Common myeloid progenitor, CD34-positive (primary cell): Measurements from ENCODE around the gene TACSTD2.

ENCODE experiments used
- CTCF ChIA-PET: fragments of 350-600 bp; sonication (Branson Sonifier 250); formaldehyde crosslinking; loops from one replicate; lab custom pipeline; 2021; ENCODE audit warnings: antibody characterized with exemption; lab: Charles Lee
- POLR2A ChIA-PET: fragments of 350-600 bp; sonication (Branson Sonifier 250); formaldehyde crosslinking; loops from one replicate; lab custom pipeline; 2021; ENCODE audit warnings: antibody characterized with exemption; lab: Charles Lee
- DNase-seq, 3 donors: peaks; one replicate each; pipeline versions ENCODE4 v3.0.0 to v3.0.0-alpha.2; 2013
- H3K27ac ChIP-seq, 2 experiments: 1 replicate in 1 of 2; 2 replicates in 1 of 2; pipeline ENCODE4 v1.7.0; 2013; ENCODE audit warnings: inconsistent platforms in 2 of 2, low read length in 2 of 2, mild to moderate bottlenecking in 2 of 2, low read depth in 1 of 2, moderate library complexity in 1 of 2; ENCODE audit not compliant: severe bottlenecking in 2 of 2, insufficient read depth in 1 of 2, poor library complexity in 1 of 2
- H3K27me3 ChIP-seq, 5 experiments: replicated peaks in 2 of 5; 1 replicate in 3 of 5; 2 replicates in 2 of 5; pipeline versions ENCODE4 v1.6.1 to v1.7.0; 2013; ENCODE audit warnings: low read length in 4 of 5, mild to moderate bottlenecking in 2 of 5, moderate library complexity in 2 of 5, inconsistent platforms in 1 of 5; ENCODE audit not compliant: insufficient read depth in 5 of 5, control insufficient read depth in 4 of 5
- H3K36me3 ChIP-seq, 4 experiments: 1 replicate in 2 of 4; 2 replicates in 2 of 4; pipeline versions ENCODE4 v1.6.1 to v1.7.0; 2013; ENCODE audit warnings: low read length in 3 of 4, control low read depth in 1 of 4, mild to moderate bottlenecking in 1 of 4; ENCODE audit not compliant: control insufficient read depth in 4 of 4, insufficient read depth in 4 of 4
- H3K4me1 ChIP-seq, 4 experiments: 1 replicate in 3 of 4; 2 replicates in 1 of 4; pipeline versions ENCODE4 v1.6.1 to v1.7.1; 2013; ENCODE audit warnings: low read length in 3 of 4, mild to moderate bottlenecking in 3 of 4, control low read depth in 1 of 4, inconsistent platforms in 1 of 4, moderate library complexity in 1 of 4; ENCODE audit not compliant: control insufficient read depth in 4 of 4, insufficient read depth in 4 of 4; ENCODE audit errors: control extremely low read depth in 1 of 4
- H3K4me3 ChIP-seq, 7 experiments: 1 replicate in 4 of 7; 2 replicates in 3 of 7; pipeline versions ENCODE4 v1.5.1 to v1.7.0; 2013; ENCODE audit warnings: mild to moderate bottlenecking in 7 of 7, low read length in 6 of 7, moderate library complexity in 6 of 7, inconsistent platforms in 2 of 7, low read depth in 2 of 7, control low read depth in 1 of 7; ENCODE audit not compliant: insufficient read depth in 4 of 7, control insufficient read depth in 1 of 7; ENCODE audit errors: extremely low read depth in 1 of 7
- H3K9me3 ChIP-seq, 5 experiments: 1 replicate in 4 of 5; 2 replicates in 1 of 5; pipeline versions ENCODE4 v1.6.1 to v1.7.1; 2013; ENCODE audit warnings: low read length in 4 of 5, mild to moderate bottlenecking in 2 of 5, inconsistent platforms in 1 of 5, low read depth in 1 of 5, moderate library complexity in 1 of 5; ENCODE audit not compliant: control insufficient read depth in 4 of 5, insufficient read depth in 2 of 5; ENCODE audit errors: control extremely low read depth in 1 of 5
- WGBS: methylation state at CpG from one replicate; pipeline ENCODE4 v1.1.5; 2013; ENCODE audit not compliant: insufficient coverage; 5-methylcytosine and 5-hydroxymethylcytosine counted together

Gene TACSTD2

GRCh38 chr1:58574816-58575215, 2.2 kb downstream of the TACSTD2 start:
- H3K4me3 ChIP-seq: no peak overlapping the region
- peaks cover 14 to 45% (median 26%) of the 10 kb centered on the region in 5 experiments for H3K27me3 ChIP-seq
- H3K4me1 ChIP-seq: peaks cover 10 to 27% (median 21%) of the 10 kb centered on the region in 4 experiments
- ChIA-PET POLR2A (no interaction called here), CTCF (interaction anchor here (2.2 kb wide), 1 partner anchor 9 kb away, joined by 5 read pairs; no protein-coding TSS in a partner anchor)
- H3K36me3 ChIP-seq: no peaks in the 10 kb centered on the region
- no peak overlapping the region for H3K27ac ChIP-seq
- peaks cover 0 to 3% (median 0%) of the 10 kb centered on the region in 5 experiments for H3K9me3 ChIP-seq
- DNase-seq: no peak
- WGBS: 100% methylated on average over 2 of the region's 2 CpGs

- Histone ChIP-seq H3K4me1 (peaks cover 10 to 27% (median 21%) of the 10 kb centered on the region in 4 experiments), H3K36me3 (no peaks in the 10 kb centered on the region), H3K27me3 (peaks cover 14 to 45% (median 26%) of the 10 kb centered on the region in 5 experiments), H3K27ac (no peak overlapping the region), H3K4me3 (no peak overlapping the region), H3K9me3 (peaks cover 0 to 3% (median 0%) of the 10 kb centered on the region in 5 experiments)
- ChIA-PET POLR2A (no interaction called here), CTCF (interaction anchor here (2.2 kb wide), 1 partner anchor 10 kb away, joined by 5 read pairs; no protein-coding TSS in a partner anchor)
- DNase-seq: no peak
- 100% methylated on average over 2 of the region's 4 CpGs for WGBS
Observed at GRCh38 chr1:58573705-58574591, 3.1 kb downstream of the TACSTD2 start.

GRCh38 chr1:58573138-58573537, 3.9 kb downstream of the TACSTD2 start:
- Histone ChIP-seq H3K27ac (no peak overlapping the region), H3K4me1 (peaks cover 8 to 23% (median 20%) of the 10 kb centered on the region in 4 experiments), H3K36me3 (no peaks in the 10 kb centered on the region), H3K27me3 (peaks cover 14 to 45% (median 26%) of the 10 kb centered on the region in 5 experiments), H3K9me3 (peaks cover 0 to 3% (median 0%) of the 10 kb centered on the region in 5 experiments), H3K4me3 (no peak overlapping the region)
- WGBS: no CpG with 5 or more reads among the region's 2 CpGs
- ChIA-PET POLR2A (no interaction called here), CTCF (no interaction called here)
- no peak for DNase-seq

- Histone ChIP-seq H3K9me3 (peaks cover 0 to 3% (median 0%) of the 10 kb centered on the region in 5 experiments), H3K27me3 (peaks cover 14 to 45% (median 26%) of the 10 kb centered on the region in 5 experiments), H3K27ac (no peak overlapping the region), H3K4me3 (no peak overlapping the region), H3K4me1 (peaks cover 4 to 19% (median 15%) of the 10 kb centered on the region in 4 experiments), H3K36me3 (no peaks in the 10 kb centered on the region)
- ChIA-PET POLR2A (no interaction called here), CTCF (interaction anchor here (1.1 to 1.3 kb wide), 3 partner anchors 22 to 80 kb away, joined by 3 to 4 read pairs (median 3); no protein-coding TSS in a partner anchor)
- 95% methylated on average over 2 of the region's 2 CpGs for WGBS
- DNase-seq: no peak
Observed at GRCh38 chr1:58572690-58573089, 4.4 kb downstream of the TACSTD2 start.

DNA sequence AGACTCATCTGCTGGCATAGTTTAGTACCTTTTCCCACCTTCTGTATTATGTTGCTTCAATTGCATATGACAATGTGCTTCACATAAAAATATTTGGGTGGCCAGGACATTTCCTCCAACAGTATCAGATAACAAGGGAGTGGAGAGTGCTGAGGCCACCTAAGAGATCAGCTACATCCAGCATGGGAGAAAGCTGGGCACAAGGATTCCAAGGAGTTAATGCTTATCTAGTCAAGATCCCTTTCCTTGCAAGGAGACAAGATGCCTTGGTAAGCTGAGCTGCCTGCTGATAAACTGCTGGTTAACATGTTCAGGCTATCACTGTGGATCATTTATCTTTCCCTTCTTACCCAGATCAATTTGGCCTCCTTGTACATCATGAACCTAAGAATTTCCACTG, 5.4 kb downstream of the TACSTD2 start:
- Histone ChIP-seq H3K27me3 (peaks cover 7 to 35% (median 23%) of the 10 kb centered on the region in 5 experiments), H3K4me1 (peaks cover 4 to 11% (median 7%) of the 10 kb centered on the region in 4 experiments), H3K27ac (no peak overlapping the region), H3K9me3 (peaks cover 0 to 3% (median 0%) of the 10 kb centered on the region in 5 experiments), H3K4me3 (no peak overlapping the region), H3K36me3 (no peaks in the 10 kb centered on the region)
- ChIA-PET CTCF (interaction anchor here (1.1 to 1.3 kb wide), 3 partner anchors 21 to 81 kb away, joined by 3 to 4 read pairs (median 3); no protein-coding TSS in a partner anchor), POLR2A (no interaction called here)
- no peak for DNase-seq

GRCh38 chr1:58570817-58571216, 6.2 kb downstream of the TACSTD2 start:
- no peak overlapping the region for H3K27ac ChIP-seq

DNA sequence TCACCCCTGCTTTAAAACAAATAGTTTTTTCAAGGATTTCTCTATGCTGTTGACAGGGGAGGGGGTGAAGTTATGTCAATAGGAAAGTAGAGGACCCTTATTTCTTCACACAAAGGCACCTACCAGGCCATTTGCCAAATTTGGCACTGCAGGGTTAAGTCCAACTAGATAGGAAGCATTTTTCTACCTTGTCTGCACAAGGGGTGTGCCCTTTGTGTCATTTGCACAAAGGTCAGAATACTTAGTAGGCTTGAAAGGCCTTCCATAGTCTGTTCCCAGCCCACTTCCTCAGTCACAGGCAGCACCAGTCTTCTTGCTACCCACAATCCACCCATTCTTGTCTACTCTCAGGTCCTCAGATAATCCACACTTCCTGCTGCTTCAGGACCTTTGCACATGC, 7.0 kb downstream of the TACSTD2 start:
- Histone ChIP-seq H3K9me3 (peaks cover 0 to 3% (median 0%) of the 10 kb centered on the region in 5 experiments), H3K27me3 (peaks cover 0 to 19% (median 10%) of the 10 kb centered on the region in 5 experiments), H3K36me3 (no peaks in the 10 kb centered on the region), H3K4me3 (no peak overlapping the region), H3K27ac (no peak overlapping the region), H3K4me1 (no peaks in the 10 kb centered on the region)
- CTCF ChIA-PET: no interaction called here
- DNase-seq: no peak
- POLR2A ChIA-PET: no interaction called here

More at GRCh38 chr1:58570817-58571216, 6.2 kb downstream of the TACSTD2 start:
- Histone ChIP-seq H3K27me3 (peaks cover 5 to 27% (median 16%) of the 10 kb centered on the region in 5 experiments), H3K4me3 (no peak overlapping the region), H3K9me3 (peaks cover 0 to 3% (median 0%) of the 10 kb centered on the region in 5 experiments), H3K36me3 (no peaks in the 10 kb centered on the region), H3K4me1 (peaks cover 0 to 4% (median 2%) of the 10 kb centered on the region in 4 experiments)
- 100% methylated on average over 2 of the region's 2 CpGs for WGBS
- ChIA-PET POLR2A (no interaction called here), CTCF (no interaction called here)
- DNase-seq: no peak
